B cell (primary cell): Measurements from ENCODE around the gene ITPKB. TPM values are rescaled to one million over a fixed set of nuclear protein-coding genes. Genes with fewer than 3 reads are reported as not detected.

Experiments
- ATAC-seq: fragments of 200-7000 bp; cut with Tn5 transposase; one replicate; pipeline ENCODE4 v1.10.0; 2021; ENCODE audit warnings: low read depth, mild to moderate bottlenecking, moderate number of reproducible peaks, moderate library complexity
- CTCF ChIA-PET: fragments of 350-600 bp; sonication (Branson Sonifier 250); formaldehyde crosslinking; loops from one replicate; lab custom pipeline; 2021; ENCODE audit warnings: antibody characterized with exemption, inconsistent platforms; lab: Charles Lee
- POLR2A ChIA-PET: fragments of 350-600 bp; sonication (Branson Sonifier 250); formaldehyde crosslinking; loops from one replicate; lab custom pipeline; 2021; ENCODE audit warnings: antibody characterized with exemption; lab: Charles Lee
- DNase-seq: peaks from one replicate; pipeline ENCODE4 v3.0.0; 2013
- H2AFZ ChIP-seq: 2 replicates; pipeline ENCODE4 v1.6.1; 2012; ENCODE audit warnings: mild to moderate bottlenecking, low read depth, low read length; ENCODE audit not compliant: insufficient read depth, poor library complexity, severe bottlenecking
- H3K27ac ChIP-seq, 2 donors: 1 replicate in 1 of 2; 2 replicates in 1 of 2; pipeline ENCODE4 v1.5.1; 2012 to 2013; ENCODE audit warnings: low read length in 2 of 2, mild to moderate bottlenecking in 2 of 2, moderate library complexity in 1 of 2
- H3K27me3 ChIP-seq, 4 experiments: fragments of 200-600 bp in 1 of 4; sonication (generic) in 1 of 4; replicated peaks in 1 of 4; 1 replicate in 2 of 4; 2 replicates in 2 of 4; pipeline versions ENCODE4 v1.6.1 to v1.7.0; 2013 to 2016; ENCODE audit warnings: low read length in 3 of 4, mild to moderate bottlenecking in 2 of 4, mixed read lengths in 1 of 4, moderate library complexity in 1 of 4; ENCODE audit not compliant: insufficient read depth in 4 of 4, control insufficient read depth in 3 of 4; ENCODE audit errors: control extremely low read depth in 1 of 4
- H3K36me3 ChIP-seq, 2 experiments: replicated peaks in 1 of 2; 1 replicate in 1 of 2; 2 replicates in 1 of 2; pipeline versions ENCODE4 v1.6.1 to v1.7.1; 2013; ENCODE audit warnings: low read length in 1 of 2; ENCODE audit not compliant: insufficient read depth in 2 of 2, control insufficient read depth in 1 of 2; ENCODE audit errors: control extremely low read depth in 1 of 2, extremely low read depth in 1 of 2
- H3K4me1 ChIP-seq, 2 donors: fragments of 200-600 bp in 1 of 2; sonication (generic) in 1 of 2; 1 replicate in 1 of 2; 2 replicates in 1 of 2; pipeline versions ENCODE4 v1.5.1 to v1.6.1; 2013 to 2017; ENCODE audit warnings: low read length in 2 of 2; ENCODE audit not compliant: control insufficient read depth in 2 of 2, insufficient read depth in 2 of 2
- H3K4me2 ChIP-seq: replicated peaks from 2 replicates; pipeline ENCODE3; 2012; ENCODE audit warnings: mild to moderate bottlenecking, low read depth, low read length; ENCODE audit not compliant: poor library complexity, severe bottlenecking
- H3K4me3 ChIP-seq, 5 experiments: fragments of 200-600 bp in 1 of 5; sonication (generic) in 1 of 5; 1 replicate in 3 of 5; 2 replicates in 2 of 5; pipeline versions ENCODE4 v1.5.1 to v1.7.0; 2011 to 2016; ENCODE audit warnings: low read length in 4 of 5, mild to moderate bottlenecking in 4 of 5, low read depth in 2 of 5, control low read depth in 1 of 5, moderate library complexity in 1 of 5; ENCODE audit not compliant: insufficient read depth in 1 of 5; ENCODE audit errors: control extremely low read depth in 1 of 5, extremely low read depth in 1 of 5
- H3K79me2 ChIP-seq: fragments of 200-600 bp; sonication (generic); one replicate; pipeline ENCODE4 v1.6.0; 2016; ENCODE audit warnings: low read length; ENCODE audit not compliant: control insufficient read depth, insufficient read depth
- H3K9ac ChIP-seq: fragments of 200-600 bp; sonication (generic); 2 replicates; pipeline ENCODE4 v1.6.1; 2017; ENCODE audit warnings: mild to moderate bottlenecking, low read length, moderate library complexity
- H3K9me3 ChIP-seq, 3 donors: one replicate each; pipeline versions ENCODE4 v1.6.1 to v1.7.1; 2013; ENCODE audit warnings: low read length in 2 of 3; ENCODE audit not compliant: control insufficient read depth in 2 of 3, insufficient read depth in 1 of 3; ENCODE audit errors: control extremely low read depth in 1 of 3
- H4K20me1 ChIP-seq: 2 replicates; pipeline ENCODE4 v1.6.0; 2012; ENCODE audit warnings: mild to moderate bottlenecking, low read length; ENCODE audit not compliant: insufficient read depth, control insufficient read depth, poor library complexity, severe bottlenecking
- H3K27ac Mint-ChIP-seq: one replicate; pipeline ENCODE4 v1.8.0; 2021; ENCODE audit warnings: mixed read lengths
- H3K27me3 Mint-ChIP-seq: one replicate; pipeline ENCODE4 v1.8.0; 2021; ENCODE audit warnings: mixed read lengths
- H3K4me1 Mint-ChIP-seq: one replicate; pipeline ENCODE4 v1.8.0; 2021; ENCODE audit warnings: mixed read lengths
- H3K4me3 Mint-ChIP-seq: one replicate; pipeline ENCODE4 v1.8.0; 2021; ENCODE audit warnings: mixed read lengths
- H3K9me3 Mint-ChIP-seq: one replicate; pipeline ENCODE4 v1.8.0; 2022; ENCODE audit warnings: mixed read lengths; ENCODE audit not compliant: insufficient read depth
- EZH2 ChIP-seq: IDR thresholded peaks from 2 replicates; pipeline ENCODE4 v1.6.1; 2012; ENCODE audit warnings: borderline replicate concordance, low read depth, mild to moderate bottlenecking, moderate library complexity, low read length; ENCODE audit not compliant: insufficient read depth, poor library complexity, severe bottlenecking
- WGBS: methylation state at CpG from one replicate; pipeline ENCODE4 v1.1.5; 2013; ENCODE audit warnings: missing lambda C conversion rate; ENCODE audit not compliant: insufficient coverage; 5-methylcytosine and 5-hydroxymethylcytosine counted together
- intact Hi-C: fragments of 100-400 bp; cut with micrococcal nuclease; formaldehyde crosslinking; loops from one replicate; pipeline ENCODE4 v1.10.0; 2022
- polyA plus RNA-seq: library from polyadenylated mRNA; depleted of rRNA; stranded (reverse); fragments of >200 nt; gene quantifications from 2 replicates; pipeline ENCODE4 v1.2.3, GENCODE V29; 2012
- total RNA-seq, 2 donors: library from RNA; stranded (reverse); fragments of 120-200 nt in 1 of 2; gene quantifications; 1 replicate in 1 of 2; 2 replicates in 1 of 2; pipeline versions ENCODE4 v1.2.3 to v1.2.4, GENCODE V29; 2013 to 2022
- TF ChIP-seq, protein P1 (sequence below): fragments of 200-600 bp; IDR thresholded peaks from one replicate; pipeline ENCODE4 v1.8.0; 2022; ENCODE audit warnings: antibody characterized with exemption, mild to moderate bottlenecking

ITPKB gene
- total and polyA plus RNA-seq, 2 donors (not counting 1 experiment from before 2014, with no cell fraction given): 21.8 to 93.5 TPM

DNA sequence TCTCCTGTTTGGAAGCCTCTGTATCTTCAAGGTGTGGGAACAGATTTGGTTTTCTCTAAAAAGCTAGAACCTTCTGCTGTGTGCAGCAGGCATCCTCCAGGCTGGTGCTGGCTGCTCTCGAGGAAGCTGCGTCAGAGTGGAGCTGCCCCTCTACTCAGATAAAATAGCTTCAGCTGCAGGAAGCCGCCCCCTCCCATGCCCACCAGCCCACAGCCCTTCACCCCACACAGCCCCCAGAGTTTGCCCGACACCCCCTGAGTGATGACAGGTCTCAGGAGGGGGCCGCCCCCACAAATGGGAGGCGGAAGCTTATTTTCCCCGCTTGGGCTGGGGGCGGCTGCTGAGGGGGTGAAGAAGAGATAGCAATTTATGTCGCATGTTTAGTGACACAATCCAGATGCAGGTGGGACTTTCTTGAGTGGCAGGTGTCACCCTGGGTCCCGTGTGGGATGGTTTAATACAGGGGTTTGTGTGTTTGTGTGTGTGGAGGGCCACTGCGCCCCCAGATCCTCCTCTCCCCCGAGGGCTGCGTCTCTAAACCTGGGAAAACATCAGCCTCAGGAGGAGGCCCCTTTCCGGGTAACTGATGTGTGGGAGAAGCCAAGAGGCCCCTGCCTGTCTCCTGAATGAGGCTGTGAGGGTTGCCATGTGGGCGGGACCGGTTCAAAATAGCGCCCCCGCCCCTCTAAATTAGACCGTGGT is 135.1 kb downstream of the ITPKB start:
- H3K27me3 Mint-ChIP-seq: peaks cover under 1% of the 10 kb centered on the region
- no peaks in the 10 kb centered on the region for H3K9me3 Mint-ChIP-seq
- Histone ChIP-seq H3K27ac (no peak overlapping the region), H3K4me2 (no peak overlapping the region), H2AFZ (no peak overlapping the region), H3K9ac (no peak overlapping the region), H3K79me2 (no peaks in the 10 kb centered on the region), H4K20me1 (no peaks in the 10 kb centered on the region), H3K9me3 (no peaks in the 10 kb centered on the region), H3K4me3 (no peak overlapping the region), H3K36me3 (no peaks in the 10 kb centered on the region), H3K4me1 (no peaks in the 10 kb centered on the region), H3K27me3 (peaks cover 0 to 3% (median 0%) of the 10 kb centered on the region in 4 experiments)
- TF ChIP-seq, protein P1, sequence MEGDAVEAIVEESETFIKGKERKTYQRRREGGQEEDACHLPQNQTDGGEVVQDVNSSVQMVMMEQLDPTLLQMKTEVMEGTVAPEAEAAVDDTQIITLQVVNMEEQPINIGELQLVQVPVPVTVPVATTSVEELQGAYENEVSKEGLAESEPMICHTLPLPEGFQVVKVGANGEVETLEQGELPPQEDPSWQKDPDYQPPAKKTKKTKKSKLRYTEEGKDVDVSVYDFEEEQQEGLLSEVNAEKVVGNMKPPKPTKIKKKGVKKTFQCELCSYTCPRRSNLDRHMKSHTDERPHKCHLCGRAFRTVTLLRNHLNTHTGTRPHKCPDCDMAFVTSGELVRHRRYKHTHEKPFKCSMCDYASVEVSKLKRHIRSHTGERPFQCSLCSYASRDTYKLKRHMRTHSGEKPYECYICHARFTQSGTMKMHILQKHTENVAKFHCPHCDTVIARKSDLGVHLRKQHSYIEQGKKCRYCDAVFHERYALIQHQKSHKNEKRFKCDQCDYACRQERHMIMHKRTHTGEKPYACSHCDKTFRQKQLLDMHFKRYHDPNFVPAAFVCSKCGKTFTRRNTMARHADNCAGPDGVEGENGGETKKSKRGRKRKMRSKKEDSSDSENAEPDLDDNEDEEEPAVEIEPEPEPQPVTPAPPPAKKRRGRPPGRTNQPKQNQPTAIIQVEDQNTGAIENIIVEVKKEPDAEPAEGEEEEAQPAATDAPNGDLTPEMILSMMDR: no peak
- TF ChIP-seq EZH2: no peak
- intact Hi-C loops: no loop called here
- 93% methylated on average over 18 of the region's 19 CpGs for WGBS
- H3K27ac Mint-ChIP-seq: no peak overlapping the region
- ATAC-seq (no peak), DNase-seq (no peak)
- ChIA-PET POLR2A (no interaction called here), CTCF (interaction anchor here (0.7 kb wide), 1 partner anchor 56 kb away, joined by 3 read pairs; no protein-coding TSS in a partner anchor)
- H3K4me3 Mint-ChIP-seq: no peak overlapping the region
- H3K4me1 Mint-ChIP-seq: peaks cover 6% of the 10 kb centered on the region
